HepG2 (cell line): Measurements from ENCODE around the gene ZNF883. TPM values are rescaled to one million over a fixed set of nuclear protein-coding genes. Genes with fewer than 3 reads are reported as not detected.

Experiments
- ATF7-NPFF ChIP-seq: sonication (generic); formaldehyde crosslinking; IDR thresholded peaks from 2 replicates; pipeline ENCODE4 v1.8.1; 2023; ENCODE audit warnings: mild to moderate bottlenecking, low read depth, missing genetic modification reagents, moderate library complexity
- CBX1 ChIP-seq: IDR thresholded peaks from one replicate; pipeline ENCODE4 v1.6.1; 2016; ENCODE audit warnings: antibody characterized with exemption, low read depth
- DNMT3B ChIP-seq: conservative IDR thresholded peaks from 2 replicates; pipeline ENCODE4 v1.6.1; 2016; ENCODE audit warnings: missing biosample characterization, control low read depth
- GTF3A ChIP-seq: sonication (generic); formaldehyde crosslinking; conservative IDR thresholded peaks from 2 replicates; pipeline ENCODE4 v1.4.0; 2020; ENCODE audit warnings: mild to moderate bottlenecking, missing genetic modification reagents
- HNRNPL ChIP-seq: fragments of 200-400 bp; formaldehyde crosslinking; IDR thresholded peaks from 2 replicates; pipeline ENCODE4 v1.6.1; 2017; ENCODE audit warnings: mild to moderate bottlenecking, low read depth, low read length
- JUNB ChIP-seq: sonication (generic); formaldehyde crosslinking; IDR thresholded peaks from 2 replicates; pipeline ENCODE4 v1.8.0; 2022; ENCODE audit warnings: missing genetic modification reagents, mild to moderate bottlenecking, borderline replicate concordance
- JUND ChIP-seq: sonication (generic); formaldehyde crosslinking; IDR thresholded peaks from 2 replicates; pipeline ENCODE4 v1.8.0; 2022; ENCODE audit warnings: mild to moderate bottlenecking, missing genetic modification reagents
- MEIS2 ChIP-seq: sonication (generic); formaldehyde crosslinking; IDR thresholded peaks from 2 replicates; pipeline ENCODE4 v1.9.0; 2021; ENCODE audit warnings: mild to moderate bottlenecking, missing genetic modification reagents
- SALL1 ChIP-seq: sonication (generic); formaldehyde crosslinking; IDR thresholded peaks from 2 replicates; pipeline ENCODE4 v1.8.0; 2022; ENCODE audit warnings: mild to moderate bottlenecking, missing genetic modification reagents
- SP1 ChIP-seq, 2 experiments: fragments of 450-650 bp in 1 of 2; sonication (generic) in 1 of 2; formaldehyde crosslinking in 1 of 2; IDR thresholded peaks; 2 replicates each; pipeline versions ENCODE4 v1.4.0 to v1.6.1; 2016 to 2020; ENCODE audit warnings: missing genetic modification reagents in 1 of 2
- TAF15 ChIP-seq: fragments of 200-400 bp; formaldehyde crosslinking; IDR thresholded peaks from one replicate; pipeline ENCODE4 v1.6.1; 2018; ENCODE audit warnings: mild to moderate bottlenecking, low read depth, low read length; ENCODE audit not compliant: poor library complexity, severe bottlenecking
- TOPORS ChIP-seq: sonication (generic); formaldehyde crosslinking; IDR thresholded peaks from 2 replicates; pipeline ENCODE4 v1.8.0; 2023; ENCODE audit warnings: mild to moderate bottlenecking, missing genetic modification reagents
- ZBTB3 ChIP-seq: sonication (generic); formaldehyde crosslinking; IDR thresholded peaks from 2 replicates; pipeline ENCODE4 v1.4.0; 2020; ENCODE audit warnings: low read depth, mild to moderate bottlenecking, moderate library complexity, missing genetic modification reagents, borderline replicate concordance
- ZMYM4 ChIP-seq: sonication (generic); formaldehyde crosslinking; IDR thresholded peaks from 2 replicates; pipeline ENCODE4 v1.8.1; 2023; ENCODE audit warnings: mild to moderate bottlenecking, missing genetic modification reagents
- ZNF337 ChIP-seq: sonication (generic); formaldehyde crosslinking; IDR thresholded peaks from 2 replicates; pipeline ENCODE4 v1.5.1; 2020; ENCODE audit warnings: missing genetic modification reagents, low read depth, mild to moderate bottlenecking, borderline replicate concordance
- ZNF34 ChIP-seq: sonication (generic); formaldehyde crosslinking; IDR thresholded peaks from 2 replicates; pipeline ENCODE4 v1.4.0; 2020; ENCODE audit warnings: mild to moderate bottlenecking, missing genetic modification reagents, borderline replicate concordance
- ZNF550 ChIP-seq: sonication (generic); formaldehyde crosslinking; IDR thresholded peaks from 2 replicates; pipeline ENCODE4 v1.4.0; 2020; ENCODE audit warnings: mild to moderate bottlenecking, missing genetic modification reagents, borderline replicate concordance
- ZNF746 ChIP-seq: sonication (generic); formaldehyde crosslinking; IDR thresholded peaks from 2 replicates; pipeline ENCODE4 v1.8.0; 2022; ENCODE audit warnings: mild to moderate bottlenecking, missing genetic modification reagents
- ZNF850 ChIP-seq: sonication (generic); formaldehyde crosslinking; conservative IDR thresholded peaks from 2 replicates; pipeline ENCODE4 v1.9.0; 2021; ENCODE audit warnings: mild to moderate bottlenecking, missing genetic modification reagents
- ZSCAN22 ChIP-seq: sonication (generic); formaldehyde crosslinking; IDR thresholded peaks from 2 replicates; pipeline ENCODE4 v1.4.0; 2020; ENCODE audit warnings: mild to moderate bottlenecking, missing genetic modification reagents
- polyA plus RNA-seq, 8 experiments: library from polyadenylated mRNA; depleted of rRNA in 3 of 8; stranded (reverse) in 7 of 8; unstranded in 1 of 8; fragments of >200 nt; fragmentation: Illumina TruSeq in 4 of 8; extraction: Trizol in 4 of 8; gene quantifications; 2 replicates each; pipeline versions ENCODE4 v1.2.1 to v1.2.3, GENCODE V29; 2011 to 2016; ENCODE audit warnings: low read depth in 4 of 8, missing spikeins in 1 of 8, mixed read lengths in 1 of 8; ENCODE audit not compliant: insufficient read depth in 1 of 8
- total RNA-seq, 5 experiments: library from RNA; depleted of rRNA; stranded (reverse); fragments of >200 nt; fragmentation: Illumina TruSeq; extraction: Trizol; gene quantifications; 2 replicates each; pipeline ENCODE4 v1.2.3, GENCODE V29; 2016; ENCODE audit warnings: low read depth in 1 of 5
- TF ChIP-seq, protein P1 (sequence below): sonication (generic); formaldehyde crosslinking; IDR thresholded peaks from 2 replicates; pipeline ENCODE4 v1.4.0; 2020; ENCODE audit warnings: missing genetic modification reagents
- TF ChIP-seq, protein P2 (sequence below): sonication (generic); formaldehyde crosslinking; IDR thresholded peaks from 2 replicates; pipeline ENCODE4 v1.5.0; 2020; ENCODE audit warnings: missing genetic modification reagents
- TF ChIP-seq, protein P3 (sequence below): sonication (generic); formaldehyde crosslinking; IDR thresholded peaks from 2 replicates; pipeline ENCODE4 v1.4.0; 2020; ENCODE audit warnings: missing genetic modification reagents, borderline replicate concordance

The ZNF883 gene
- total and polyA plus RNA-seq, 2 of the 13 experiments (the other 11 are each of a cell fraction or from before 2014, with no cell fraction given) = 5.3 to 10.0 TPM

DNA sequence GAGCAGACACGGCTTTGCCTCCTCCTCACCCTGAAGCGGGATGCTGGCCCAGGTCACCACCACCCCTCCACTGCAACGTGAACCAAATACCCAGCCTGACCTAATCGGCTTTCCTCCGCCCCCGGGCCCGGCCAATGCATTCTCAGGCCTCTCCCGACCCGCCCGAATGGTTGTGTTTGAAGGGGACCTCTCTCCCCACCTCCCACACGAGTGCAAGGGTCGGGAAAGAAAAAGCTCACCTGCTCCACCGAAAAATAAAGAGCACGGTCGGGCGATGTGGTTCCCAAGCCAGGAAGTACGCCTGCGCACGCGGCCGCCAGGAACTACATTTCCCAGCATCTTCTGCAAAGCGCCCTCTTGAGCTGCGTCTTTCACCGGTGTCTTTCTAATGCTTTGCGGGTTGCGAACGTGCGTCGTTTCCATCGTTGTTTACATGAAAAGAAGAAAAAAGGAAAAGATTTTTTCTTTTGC, at the start of gene ZNF883 (continued):
- TF ChIP-seq, protein P1, sequence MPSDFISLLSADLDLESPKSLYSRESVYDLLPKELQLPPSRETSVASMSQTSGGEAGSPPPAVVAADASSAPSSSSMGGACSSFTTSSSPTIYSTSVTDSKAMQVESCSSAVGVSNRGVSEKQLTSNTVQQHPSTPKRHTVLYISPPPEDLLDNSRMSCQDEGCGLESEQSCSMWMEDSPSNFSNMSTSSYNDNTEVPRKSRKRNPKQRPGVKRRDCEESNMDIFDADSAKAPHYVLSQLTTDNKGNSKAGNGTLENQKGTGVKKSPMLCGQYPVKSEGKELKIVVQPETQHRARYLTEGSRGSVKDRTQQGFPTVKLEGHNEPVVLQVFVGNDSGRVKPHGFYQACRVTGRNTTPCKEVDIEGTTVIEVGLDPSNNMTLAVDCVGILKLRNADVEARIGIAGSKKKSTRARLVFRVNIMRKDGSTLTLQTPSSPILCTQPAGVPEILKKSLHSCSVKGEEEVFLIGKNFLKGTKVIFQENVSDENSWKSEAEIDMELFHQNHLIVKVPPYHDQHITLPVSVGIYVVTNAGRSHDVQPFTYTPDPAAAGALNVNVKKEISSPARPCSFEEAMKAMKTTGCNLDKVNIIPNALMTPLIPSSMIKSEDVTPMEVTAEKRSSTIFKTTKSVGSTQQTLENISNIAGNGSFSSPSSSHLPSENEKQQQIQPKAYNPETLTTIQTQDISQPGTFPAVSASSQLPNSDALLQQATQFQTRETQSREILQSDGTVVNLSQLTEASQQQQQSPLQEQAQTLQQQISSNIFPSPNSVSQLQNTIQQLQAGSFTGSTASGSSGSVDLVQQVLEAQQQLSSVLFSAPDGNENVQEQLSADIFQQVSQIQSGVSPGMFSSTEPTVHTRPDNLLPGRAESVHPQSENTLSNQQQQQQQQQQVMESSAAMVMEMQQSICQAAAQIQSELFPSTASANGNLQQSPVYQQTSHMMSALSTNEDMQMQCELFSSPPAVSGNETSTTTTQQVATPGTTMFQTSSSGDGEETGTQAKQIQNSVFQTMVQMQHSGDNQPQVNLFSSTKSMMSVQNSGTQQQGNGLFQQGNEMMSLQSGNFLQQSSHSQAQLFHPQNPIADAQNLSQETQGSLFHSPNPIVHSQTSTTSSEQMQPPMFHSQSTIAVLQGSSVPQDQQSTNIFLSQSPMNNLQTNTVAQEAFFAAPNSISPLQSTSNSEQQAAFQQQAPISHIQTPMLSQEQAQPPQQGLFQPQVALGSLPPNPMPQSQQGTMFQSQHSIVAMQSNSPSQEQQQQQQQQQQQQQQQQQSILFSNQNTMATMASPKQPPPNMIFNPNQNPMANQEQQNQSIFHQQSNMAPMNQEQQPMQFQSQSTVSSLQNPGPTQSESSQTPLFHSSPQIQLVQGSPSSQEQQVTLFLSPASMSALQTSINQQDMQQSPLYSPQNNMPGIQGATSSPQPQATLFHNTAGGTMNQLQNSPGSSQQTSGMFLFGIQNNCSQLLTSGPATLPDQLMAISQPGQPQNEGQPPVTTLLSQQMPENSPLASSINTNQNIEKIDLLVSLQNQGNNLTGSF = no peak
- TF ChIP-seq HNRNPL (no peak), ZNF746 (CRISPR knock-in tag) (no peak), TOPORS (CRISPR knock-in tag) (no peak), CBX1 (no peak), ZNF34 (CRISPR knock-in tag) (0 out of 2 replicates have a peak, but pooled peaks have one; percentile 67), SALL1 (peak; percentile 75), ZNF550 (no peak), ZSCAN22 (no peak), MEIS2 (CRISPR knock-in tag) (no peak), ZNF850 (CRISPR knock-in tag) (no peak), JUND (no peak), ZNF337 (0 out of 2 replicates have a peak, but pooled peaks have one; percentile 37), GTF3A (CRISPR knock-in tag) (no peak), DNMT3B (CRISPR knock-in tag) (no peak), ZMYM4 (peak; percentile 60; the same call in 1 of the 2 replicates), ZBTB3 (CRISPR knock-in tag) (no peak), ATF7-NPFF (CRISPR knock-in tag) (peak; percentile 32; the same call in 1 of the 2 replicates), SP1 (IDR thresholded peaks at IDR 0.05) (no peak), SP1 (CRISPR knock-in tag; IDR thresholded peaks at IDR 0.05) (no peak), JUNB (CRISPR knock-in tag) (no peak), TAF15 (no peak)
- TF ChIP-seq, protein P2, sequence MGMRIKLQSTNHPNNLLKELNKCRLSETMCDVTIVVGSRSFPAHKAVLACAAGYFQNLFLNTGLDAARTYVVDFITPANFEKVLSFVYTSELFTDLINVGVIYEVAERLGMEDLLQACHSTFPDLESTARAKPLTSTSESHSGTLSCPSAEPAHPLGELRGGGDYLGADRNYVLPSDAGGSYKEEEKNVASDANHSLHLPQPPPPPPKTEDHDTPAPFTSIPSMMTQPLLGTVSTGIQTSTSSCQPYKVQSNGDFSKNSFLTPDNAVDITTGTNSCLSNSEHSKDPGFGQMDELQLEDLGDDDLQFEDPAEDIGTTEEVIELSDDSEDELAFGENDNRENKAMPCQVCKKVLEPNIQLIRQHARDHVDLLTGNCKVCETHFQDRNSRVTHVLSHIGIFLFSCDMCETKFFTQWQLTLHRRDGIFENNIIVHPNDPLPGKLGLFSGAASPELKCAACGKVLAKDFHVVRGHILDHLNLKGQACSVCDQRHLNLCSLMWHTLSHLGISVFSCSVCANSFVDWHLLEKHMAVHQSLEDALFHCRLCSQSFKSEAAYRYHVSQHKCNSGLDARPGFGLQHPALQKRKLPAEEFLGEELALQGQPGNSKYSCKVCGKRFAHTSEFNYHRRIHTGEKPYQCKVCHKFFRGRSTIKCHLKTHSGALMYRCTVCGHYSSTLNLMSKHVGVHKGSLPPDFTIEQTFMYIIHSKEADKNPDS = no peak
- TF ChIP-seq, protein P3, sequence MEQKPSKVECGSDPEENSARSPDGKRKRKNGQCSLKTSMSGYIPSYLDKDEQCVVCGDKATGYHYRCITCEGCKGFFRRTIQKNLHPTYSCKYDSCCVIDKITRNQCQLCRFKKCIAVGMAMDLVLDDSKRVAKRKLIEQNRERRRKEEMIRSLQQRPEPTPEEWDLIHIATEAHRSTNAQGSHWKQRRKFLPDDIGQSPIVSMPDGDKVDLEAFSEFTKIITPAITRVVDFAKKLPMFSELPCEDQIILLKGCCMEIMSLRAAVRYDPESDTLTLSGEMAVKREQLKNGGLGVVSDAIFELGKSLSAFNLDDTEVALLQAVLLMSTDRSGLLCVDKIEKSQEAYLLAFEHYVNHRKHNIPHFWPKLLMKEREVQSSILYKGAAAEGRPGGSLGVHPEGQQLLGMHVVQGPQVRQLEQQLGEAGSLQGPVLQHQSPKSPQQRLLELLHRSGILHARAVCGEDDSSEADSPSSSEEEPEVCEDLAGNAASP = 0 out of 2 replicates have a peak, but pooled peaks have one; percentile 25
